Activated CD8-positive, alpha-beta memory T cell treated with anti-CD3 and anti-CD28 coated beads for 24 hours (primary cell): ENCODE data around the gene AKAP9.
"Not testable (repeated sequence)": the region's sequence is repeated elsewhere in the genome, so short reads cannot be mapped to it uniquely, and the experiment has no call there.

Experiments used
- DNase-seq: peaks from one replicate; pipeline ENCODE4 v3.0.0-alpha.2; 2020

The AKAP9 gene

DNA sequence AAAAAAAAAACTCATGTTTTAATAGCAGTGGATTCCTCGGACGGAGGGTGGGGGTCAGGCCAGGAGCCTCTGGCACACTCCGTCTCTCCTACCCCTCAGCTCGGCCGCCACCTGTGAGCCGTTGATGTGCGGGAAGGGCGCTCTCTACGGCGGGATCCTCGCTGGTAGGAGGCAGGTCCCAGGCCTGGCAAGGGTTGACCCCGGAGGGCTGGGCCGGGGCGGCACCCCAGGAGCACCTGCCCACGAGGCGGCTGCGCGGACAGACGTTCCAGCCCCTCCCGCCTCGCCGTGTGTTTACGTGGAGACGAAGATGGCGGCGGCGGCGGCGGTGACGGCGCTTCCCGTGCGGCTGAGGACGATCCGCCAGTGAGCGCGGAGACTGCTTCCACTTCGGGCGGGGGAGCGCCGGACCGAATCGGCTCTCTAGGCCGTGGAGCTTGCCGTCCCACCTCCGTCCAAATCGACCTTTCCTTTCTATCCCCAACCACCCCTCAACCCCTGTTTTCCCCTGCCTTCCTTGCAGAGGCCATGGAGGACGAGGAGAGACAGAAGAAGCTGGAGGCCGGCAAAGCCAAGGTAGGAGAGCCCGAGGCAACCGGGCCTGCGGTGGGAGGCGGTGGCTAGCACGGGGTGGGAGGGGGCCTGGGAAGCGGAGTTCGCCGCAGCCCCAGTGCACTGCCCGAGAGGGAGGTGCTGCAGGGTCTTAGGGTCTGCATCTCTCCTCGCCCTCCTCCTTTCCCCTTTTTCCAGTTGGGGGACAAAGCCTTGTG lies at the start of gene AKAP9:
AKAP9 (plus strand) TSS at position 291 of the 770 bp plus-strand sequence; CDS start at position 529, 238 bp downstream.
- DNase-seq: peak; percentile 94

GRCh38 chr7:91892099-91892705 lies 48.5 kb upstream of the AKAP9 start:
- no peak for DNase-seq

- no peak for DNase-seq
Measured at GRCh38 chr7:91892821-91893340, 47.8 kb upstream of the AKAP9 start.

DNA sequence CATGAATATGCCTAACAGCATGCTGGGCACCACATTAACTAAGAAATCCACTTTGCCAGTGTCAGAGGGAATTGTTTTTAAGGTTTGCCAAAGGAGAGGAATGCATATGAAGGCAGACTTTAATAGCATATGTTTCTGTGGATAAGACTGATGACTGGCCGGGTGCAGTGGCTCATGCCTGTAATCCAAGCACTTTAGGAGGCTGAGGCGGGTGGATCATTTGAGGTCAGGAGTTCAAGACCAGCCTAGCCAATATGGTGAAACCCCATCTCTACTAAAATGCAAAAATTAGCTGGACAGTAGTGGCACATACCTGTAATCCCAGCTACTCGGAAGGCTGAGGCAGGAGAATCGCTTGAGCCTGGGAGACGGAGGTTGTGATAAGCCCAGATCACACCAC lies 47.0 kb upstream of the AKAP9 start:
- DNase-seq: not testable (repeated sequence)

DNA sequence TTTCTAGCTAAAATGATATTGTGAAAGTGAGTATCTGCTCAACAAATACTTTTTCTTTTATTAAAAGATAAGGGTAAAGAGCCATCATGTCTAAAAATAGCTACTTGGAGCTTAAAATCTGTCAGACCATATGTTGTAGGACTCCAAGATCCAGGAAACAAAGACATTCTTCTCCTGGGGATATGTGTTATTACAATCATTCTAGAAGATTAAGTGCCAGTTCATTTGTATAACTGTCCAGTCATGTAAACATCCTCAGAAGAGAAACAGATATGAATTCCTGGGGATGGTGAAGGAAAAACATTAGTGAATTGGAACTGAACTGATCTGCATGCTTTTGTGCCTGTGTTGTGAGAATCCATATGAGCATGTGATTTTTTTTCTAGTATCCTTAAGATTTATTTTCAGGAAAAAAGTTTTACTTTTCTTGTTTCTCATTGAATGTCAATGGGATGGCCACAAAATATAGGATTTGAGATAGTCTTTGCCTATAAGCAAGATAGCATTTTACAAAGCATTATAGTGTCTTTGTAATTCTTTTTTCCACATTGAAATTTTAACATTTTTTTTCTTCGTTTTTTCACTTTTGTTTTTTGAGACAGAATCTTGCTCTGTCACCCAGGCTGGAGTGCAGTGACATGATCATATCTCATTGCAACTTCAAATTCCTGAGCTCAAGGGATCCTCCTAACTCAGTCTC lies 45.7 kb upstream of the AKAP9 start:
- DNase-seq: no peak

GRCh38 chr7:91898240-91898992 lies 42.2 kb upstream of the AKAP9 start:
- no peak for DNase-seq

DNA sequence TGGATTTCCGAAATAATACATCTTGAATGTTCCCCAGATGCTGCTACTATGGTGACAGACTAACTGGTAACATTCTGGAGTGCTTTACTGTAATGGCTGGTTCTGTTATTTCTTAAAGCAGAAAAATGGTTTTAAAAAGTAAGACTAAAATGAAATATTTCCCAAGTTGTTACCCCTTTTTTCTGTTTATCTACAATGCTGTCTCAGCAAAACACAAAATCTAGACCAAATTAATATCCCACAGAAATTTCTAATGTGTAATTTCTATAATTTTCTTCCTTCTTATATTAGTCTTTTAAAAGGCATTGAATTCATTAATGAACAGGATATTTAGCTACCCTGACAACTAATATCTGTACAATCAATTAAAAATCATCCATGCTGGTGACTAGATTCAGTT lies 41.1 kb upstream of the AKAP9 start:
- no peak for DNase-seq

DNA sequence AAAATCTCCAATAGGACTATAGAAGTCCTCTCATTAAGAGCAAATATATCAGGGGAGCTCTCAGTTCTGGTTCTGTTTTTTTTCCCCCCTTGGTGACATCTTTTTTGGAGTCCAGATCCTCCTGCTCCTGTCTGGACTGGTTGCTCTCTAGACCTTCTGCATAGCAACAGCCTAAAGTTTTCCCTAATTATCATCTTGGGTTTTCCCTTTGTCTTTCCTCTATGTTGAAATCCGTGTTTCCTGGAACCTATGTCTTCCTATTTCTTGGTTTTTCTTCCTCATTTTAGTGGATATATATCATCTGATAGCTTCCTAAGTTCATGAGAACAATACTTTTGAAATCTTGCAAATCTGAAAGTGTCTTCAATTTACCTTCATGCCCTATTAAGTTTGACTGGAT lies 30.5 kb upstream of the AKAP9 start:
- DNase-seq: no peak

DNA sequence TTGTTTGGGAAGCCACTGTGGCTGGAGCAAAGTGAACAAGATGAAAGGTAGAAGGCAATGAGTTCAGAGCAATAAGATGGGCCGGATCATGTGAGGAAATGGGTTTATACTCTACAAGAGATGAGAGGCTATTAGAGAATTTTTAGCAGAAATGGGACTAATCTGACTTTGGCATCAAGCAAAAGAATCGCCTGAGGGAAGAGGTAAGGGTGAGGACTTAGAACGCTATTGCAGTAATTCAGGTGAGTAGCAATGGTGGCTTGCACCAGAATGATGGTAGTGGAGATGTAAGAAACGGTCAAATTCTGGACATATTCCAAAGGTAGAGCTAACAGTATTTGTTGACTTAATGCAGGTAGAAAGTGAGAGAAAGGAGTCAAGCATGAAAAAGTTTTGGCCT lies 29.5 kb upstream of the AKAP9 start:
- DNase-seq: no peak

DNA sequence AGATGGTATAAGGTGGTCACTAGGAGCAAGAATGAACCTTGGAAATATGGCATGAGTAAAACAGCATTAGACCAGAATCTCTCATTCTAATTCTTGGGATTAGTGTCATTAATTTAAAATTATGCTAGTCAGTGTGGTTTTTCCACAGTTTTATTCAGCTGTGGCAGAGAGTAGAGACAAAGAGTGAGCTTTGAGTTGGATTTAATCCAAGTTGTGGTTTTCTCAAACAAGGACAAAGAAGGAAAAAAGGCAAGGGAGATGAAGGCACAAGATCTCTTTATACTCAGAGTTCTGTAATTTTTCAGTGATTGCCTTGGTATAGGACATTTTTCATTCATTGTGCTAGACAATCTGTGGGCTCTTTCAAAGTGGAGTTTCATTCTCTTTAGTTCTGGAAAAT lies 28.2 kb upstream of the AKAP9 start:
- DNase-seq: no peak

- DNase-seq: no peak
Measured at GRCh38 chr7:91913612-91914011, 27.1 kb upstream of the AKAP9 start.

- DNase-seq: no peak
Measured at GRCh38 chr7:91915401-91916050, 25.1 kb upstream of the AKAP9 start.

GRCh38 chr7:91916051-91916440 lies 24.6 kb upstream of the AKAP9 start:
- no peak for DNase-seq

GRCh38 chr7:91918356-91918755 lies 22.3 kb upstream of the AKAP9 start:
- DNase-seq: no peak

DNA sequence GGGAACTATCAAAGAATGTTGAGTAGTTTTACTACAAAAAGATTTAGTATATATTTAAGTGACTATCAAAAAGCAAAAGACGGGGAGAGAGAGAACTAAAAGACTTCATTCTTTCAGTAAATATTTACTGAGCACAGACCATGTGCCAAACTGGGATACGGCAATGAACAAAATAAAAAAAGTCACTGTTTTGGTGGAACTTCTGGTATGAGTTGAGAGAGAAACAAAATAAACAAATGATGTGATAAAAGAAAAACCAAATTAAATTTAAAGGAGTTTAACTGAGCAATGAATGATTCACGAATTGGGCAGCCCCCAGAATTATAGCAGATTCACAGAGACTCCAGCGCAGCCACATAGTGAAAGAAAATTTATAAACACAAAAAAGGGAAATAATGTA lies 17.8 kb upstream of the AKAP9 start:
- no peak for DNase-seq

GRCh38 chr7:91927912-91928311 lies 12.8 kb upstream of the AKAP9 start:
- no peak for DNase-seq

DNA sequence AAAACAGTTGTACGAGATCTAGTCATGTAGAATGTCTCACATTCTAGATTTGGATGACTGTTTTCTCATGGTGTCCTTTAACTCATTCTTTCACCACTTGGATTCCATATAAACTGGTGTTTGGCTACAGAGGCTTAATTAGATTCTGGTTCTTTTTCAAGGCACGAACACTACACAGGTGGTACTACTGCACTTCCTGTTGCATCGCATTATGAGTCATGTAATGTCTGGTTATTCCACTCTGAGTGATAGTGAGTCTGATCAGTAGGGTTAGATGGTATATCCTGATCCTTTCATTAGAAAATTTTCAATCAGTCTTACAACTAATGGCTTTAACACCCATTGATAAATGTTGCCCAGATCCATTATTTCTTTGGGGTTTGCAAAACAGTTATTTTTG lies 11.2 kb upstream of the AKAP9 start:
- DNase-seq: no peak

- DNase-seq: no peak
Measured at GRCh38 chr7:91940171-91940570, 491 bp upstream of the AKAP9 start.

- peak; percentile 65 for DNase-seq
Measured at GRCh38 chr7:91941450-91941849, 788 bp downstream of the AKAP9 start.

DNA sequence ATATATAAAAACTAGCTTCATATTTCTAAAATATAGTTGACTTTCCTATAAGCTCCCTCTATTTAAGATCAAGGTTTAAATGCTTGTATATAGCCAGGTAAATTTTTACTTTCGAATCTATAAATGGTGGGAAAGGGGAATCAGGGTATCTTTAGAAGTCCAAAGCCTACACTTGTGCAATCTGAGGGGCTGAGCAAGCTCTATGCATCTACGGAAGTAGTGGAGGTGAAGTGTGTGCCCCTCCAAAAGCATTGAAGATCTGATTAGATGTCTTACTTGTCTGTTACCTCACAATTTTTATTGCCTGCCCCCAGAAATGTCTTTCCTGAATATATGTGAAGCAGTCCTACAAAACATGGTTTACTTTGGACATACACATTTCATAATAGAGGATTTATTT lies 1.6 kb downstream of the AKAP9 start:
- DNase-seq: no peak

DNA sequence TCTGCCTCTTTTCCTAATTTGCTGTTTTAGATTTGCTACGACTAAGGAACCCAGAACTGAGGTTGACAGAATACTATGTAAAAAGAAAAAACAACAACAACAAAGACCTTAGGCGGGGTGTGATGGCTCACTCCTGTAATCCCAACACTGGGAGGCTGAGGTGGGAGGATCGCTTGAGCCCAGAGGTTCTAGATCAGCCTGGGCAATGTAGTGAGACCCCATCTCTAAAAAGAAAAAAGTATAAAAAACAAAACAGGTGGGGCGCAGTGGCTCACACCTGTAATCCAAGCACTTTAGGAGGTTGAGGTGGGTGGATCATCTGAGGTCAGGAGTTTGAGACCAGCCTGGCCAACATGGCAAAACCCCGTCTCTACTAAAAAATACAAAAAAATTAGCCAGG lies 4.3 kb downstream of the AKAP9 start:
- DNase-seq: not testable (repeated sequence)

DNA sequence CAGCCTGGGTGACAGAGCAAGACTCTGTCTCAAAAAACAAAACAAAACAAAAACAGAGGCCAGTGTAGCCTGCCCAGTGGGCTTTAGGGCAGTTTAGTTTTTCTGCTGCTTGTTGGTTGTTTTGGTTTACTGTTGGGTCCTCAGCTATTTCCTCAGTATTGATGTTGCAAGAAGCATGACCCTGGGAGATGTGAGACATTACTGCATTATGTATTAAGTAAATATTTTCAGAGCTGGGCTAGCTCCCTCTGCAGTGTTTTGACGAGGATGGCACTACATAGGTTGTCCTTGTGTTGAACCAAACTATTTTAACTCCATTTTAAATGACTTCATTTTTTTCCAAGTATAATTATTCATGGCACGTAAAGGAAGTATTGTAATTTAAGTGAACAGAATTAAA lies 4.8 kb downstream of the AKAP9 start:
- DNase-seq: no peak

GRCh38 chr7:91946549-91946948 lies 5.9 kb downstream of the AKAP9 start:
- no peak for DNase-seq
